ENCODE measurements around the gene GPRIN1. TPM values are rescaled to one million over a fixed set of nuclear protein-coding genes. Genes with fewer than 3 reads are reported as not detected.
"Not testable (repeated sequence)": the region's sequence is repeated elsewhere in the genome, so short reads cannot be mapped to it uniquely, and the experiment has no call there.

GPRIN1 gene
- total RNA-seq, 1 donor from 2014 or later = 1.4 TPM

GRCh38 chr5:176592573-176592972, 17.4 kb downstream of the GPRIN1 start:
- intact Hi-C loops (cut with DNase I) = no loop called here
- peaks cover 13% of the 10 kb centered on the region for H3K27me3 ChIP-seq
- no peaks in the 10 kb centered on the region for H3K4me1 ChIP-seq
- no peaks in the 10 kb centered on the region for H3K9me3 ChIP-seq
- no peaks in the 10 kb centered on the region for H3K36me3 ChIP-seq
- no peak overlapping the region for H3K27ac ChIP-seq
- no peak overlapping the region for H3K4me3 ChIP-seq
- DNase-seq = no peak
- no peak for TF ChIP-seq CTCF (IDR thresholded peaks at IDR 0.05)
- no peak for ATAC-seq

- peaks cover 10% of the 10 kb centered on the region for H3K27me3 ChIP-seq
- DNase-seq; H3K9me3 ChIP-seq; H3K36me3 ChIP-seq; H3K27ac ChIP-seq; H3K4me3 ChIP-seq; intact Hi-C loops (cut with DNase I); H3K4me1 ChIP-seq; ATAC-seq: not testable (repeated sequence)
Measured at GRCh38 chr5:176591667-176592066, 18.3 kb downstream of the GPRIN1 start.

GRCh38 chr5:176590035-176590717, 19.8 kb downstream of the GPRIN1 start:
- intact Hi-C loops (cut with DNase I) = no loop called here
- no peak for DNase-seq

GRCh38 chr5:176589039-176589769, 20.8 kb downstream of the GPRIN1 start:
- Histone ChIP-seq H3K4me1 (no peaks in the 10 kb centered on the region), H3K36me3 (no peaks in the 10 kb centered on the region), H3K27ac (no peak overlapping the region), H3K4me3 (no peak overlapping the region), H3K27me3 (no peaks in the 10 kb centered on the region), H3K9me3 (peaks cover 10% of the 10 kb centered on the region)
- DNase-seq (no peak), ATAC-seq (no peak)
- intact Hi-C loops (cut with DNase I) = no loop called here
- TF ChIP-seq CTCF (IDR thresholded peaks at IDR 0.05) = no peak

More at GRCh38 chr5:176590035-176590717, 19.8 kb downstream of the GPRIN1 start:
- Histone ChIP-seq H3K9me3 (peaks cover 3% of the 10 kb centered on the region), H3K4me3 (no peak overlapping the region), H3K36me3 (no peaks in the 10 kb centered on the region), H3K27me3 (no peaks in the 10 kb centered on the region), H3K27ac (no peak overlapping the region), H3K4me1 (no peaks in the 10 kb centered on the region)
- no peak for TF ChIP-seq CTCF (IDR thresholded peaks at IDR 0.05)
- ATAC-seq = no peak

- H3K4me3 ChIP-seq = no peak overlapping the region
- no peak for TF ChIP-seq CTCF (IDR thresholded peaks at IDR 0.05)
- intact Hi-C loops (cut with DNase I) = no loop called here
- DNase-seq (no peak), ATAC-seq (no peak)
- H3K36me3 ChIP-seq = no peaks in the 10 kb centered on the region
- no peaks in the 10 kb centered on the region for H3K27me3 ChIP-seq
- H3K9me3 ChIP-seq = peaks cover 10% of the 10 kb centered on the region
- H3K4me1 ChIP-seq = no peaks in the 10 kb centered on the region
- no peak overlapping the region for H3K27ac ChIP-seq
Measured at GRCh38 chr5:176588297-176588696, 21.7 kb downstream of the GPRIN1 start.

GRCh38 chr5:176587398-176587797, 22.6 kb downstream of the GPRIN1 start:
- Histone ChIP-seq H3K4me3 (no peak overlapping the region), H3K27me3 (no peaks in the 10 kb centered on the region), H3K36me3 (no peaks in the 10 kb centered on the region), H3K9me3 (peaks cover 10% of the 10 kb centered on the region), H3K4me1 (no peaks in the 10 kb centered on the region), H3K27ac (no peak overlapping the region)
- DNase-seq = no peak
- no peak for TF ChIP-seq CTCF (IDR thresholded peaks at IDR 0.05)
- no peak for ATAC-seq
- intact Hi-C loops (cut with DNase I) = no loop called here
